Heart right ventricle (tissue), 16 donors: ENCODE results near the gene CYP4F12. TPM values are rescaled to one million over a fixed set of nuclear protein-coding genes. Genes with fewer than 3 reads are reported as not detected.
A peak's percentile ranks its signal among the peaks of the same experiment; 100 is the strongest.

Experiments
- ATAC-seq, 8 donors: fragments of 200-7000 bp; cut with Tn5 transposase; one replicate each; pipeline ENCODE4 v1.9.1; 2020; ENCODE audit warnings: mild to moderate bottlenecking in 8 of 8, moderate library complexity in 8 of 8, moderate number of reproducible peaks in 1 of 8
- DNase-seq, 2 donors: peaks; one replicate each; pipeline ENCODE4 v3.0.0-alpha.2; 2020
- H3K27ac ChIP-seq, 10 donors: fragments of 200-600 bp; sonication (generic) in 2 of 10; one replicate each; pipeline versions ENCODE4 v1.5.0 to v1.8.0; 2020 to 2022; ENCODE audit warnings: mild to moderate bottlenecking in 3 of 10
- H3K27me3 ChIP-seq, 7 donors: fragments of 200-600 bp; one replicate each; pipeline ENCODE4 v1.8.0; 2021 to 2022; ENCODE audit warnings: mild to moderate bottlenecking in 2 of 7
- H3K36me3 ChIP-seq, 9 donors: fragments of 200-600 bp; sonication (generic) in 1 of 9; one replicate each; pipeline versions ENCODE4 v1.5.0 to v1.8.0; 2020 to 2022; ENCODE audit warnings: mild to moderate bottlenecking in 2 of 9
- H3K4me1 ChIP-seq, 9 donors: fragments of 200-600 bp; sonication (generic) in 1 of 9; one replicate each; pipeline versions ENCODE4 v1.5.0 to v1.8.0; 2020 to 2022; ENCODE audit warnings: mild to moderate bottlenecking in 4 of 9
- H3K4me3 ChIP-seq, 10 donors: fragments of 200-600 bp; sonication (generic) in 2 of 10; one replicate each; pipeline versions ENCODE4 v1.5.0 to v1.8.0; 2020 to 2022; ENCODE audit warnings: mild to moderate bottlenecking in 7 of 10, moderate library complexity in 2 of 10
- H3K9me3 ChIP-seq, 11 donors: fragments of 200-600 bp in 10 of 11; sonication (generic) in 2 of 11; one replicate each; pipeline versions ENCODE4 v1.5.0 to v1.8.0; 2013 to 2022; ENCODE audit warnings: mild to moderate bottlenecking in 2 of 11, control low read depth in 1 of 11, moderate library complexity in 1 of 11
- CTCF ChIP-seq, 9 donors: fragments of 200-600 bp; sonication (generic) in 2 of 9; IDR thresholded peaks; one replicate each; pipeline versions ENCODE4 v1.5.0 to v1.8.0; 2021 to 2022; ENCODE audit warnings: antibody characterized with exemption in 9 of 9, mild to moderate bottlenecking in 5 of 9, moderate library complexity in 1 of 9
- WGBS, 2 donors: extraction: QIAGEN DNeasy Blood & Tissue Kit; methylation state at CpG; one replicate each; pipeline ENCODE4 v1.1.7; 2013; ENCODE audit warnings: inconsistent platforms in 1 of 2; 5-methylcytosine and 5-hydroxymethylcytosine counted together
- intact Hi-C, 10 donors: fragments of 100-400 bp; cut with DNase I; formaldehyde crosslinking; loops; one replicate each; pipeline versions ENCODE4 v1.11.1 to v1.14.2; 2022
- polyA plus RNA-seq, 2 donors: library from polyadenylated mRNA; stranded (reverse); fragments of 200-250 nt; gene quantifications; one replicate each; pipeline ENCODE4 v1.2.3, GENCODE V29; 2013
- total RNA-seq, 10 donors: library from RNA; stranded (reverse); fragmentation: NEBNext Ultra II Directional in 3 of 10; extraction: Animal tissue kit (Norgen Biotek cat#: 25700) in 3 of 10; gene quantifications; one replicate each; pipeline versions ENCODE4 v1.2.1 to v1.2.4, GENCODE V29; 2021 to 2023
- donor health status: Arrhythmogenic right ventricular cardiomyopathy.
- donor health status: ischemic (EF 13 %, LVEDD 7.1; RV severe dilation, severe dysfunction).
- donor health status: healthy with polysubstance abuse.
- donor health status: DM: no; HTN: yes; CAD: no.
- donor health status: DM: no; HTN: no; CAD: no.
- donor health status: ischemic (EF 25% LVEDD 6.9; RV normal size, moderate dysfunction).
- donor health status: ischemic (EF 25% LVEDD 5.7; RV mildly dilated, moderate dysfunction).
- donor health status: healthy.
- donor health status: DM: yes; HTN: yes; CAD: no.
- donor health status: Ischemic cardiomyopathy.
- donor health status: ischemic (EF 35%, LVEDD 5.7; RV mildly dilated, moderate dysfunction).
- donor health status: nonischemic (EF 11% LVEDD 7.7; RV severe dilation, severe dysfunction).
- donor health status: DM: yes; HTN: yes; CAD: no.
- donor health status: PGD.
- donor health status: ischemic (EF 29% LVEDD 5.4; RV normal size, mild dysfunction).
- donor health status: nonischemic (EF 23%, LVEDD 6.1; RV moderate dilation, normal function).

CYP4F12 gene
- total and polyA plus RNA-seq, 12 donors, result 0.92 to 17.3 (median 2.7) TPM

- ATAC-seq, result no peak
- DNase-seq, result no peak
- Histone ChIP-seq H3K4me3 (no peak overlapping the region), H3K27ac (peak overlapping the region in 1 of 10 donors; percentile 2), H3K4me1 (peaks cover 0 to 17% (median 0%) of the 10 kb centered on the region in 9 donors), H3K27me3 (peaks cover 0 to 40% (median 12%) of the 10 kb centered on the region in 7 donors), H3K9me3 (peaks cover 0 to 12% (median 0%) of the 10 kb centered on the region in 11 donors), H3K36me3 (no peaks in the 10 kb centered on the region)
- no peak for TF ChIP-seq CTCF (IDR thresholded peaks at IDR 0.05)
- intact Hi-C loops, result loop anchor here in 2 of 10 donors (10.0 kb wide), 1 partner anchor 180 kb away; the partner anchor contains the start of gene OR10H1 (in 2 of the 2)
- 63 to 68% methylated on average over 2 of the region's 2 CpGs for WGBS, 2 donors
Measured at GRCh38 chr19:15635016-15635805, 37.7 kb upstream of the CYP4F12 start.

- DNase-seq, result no peak
- Histone ChIP-seq H3K36me3 (no peaks in the 10 kb centered on the region), H3K9me3 (peaks cover 0 to 12% (median 0%) of the 10 kb centered on the region in 11 donors), H3K27ac (no peak overlapping the region), H3K4me1 (peaks cover 0 to 25% (median 0%) of the 10 kb centered on the region in 9 donors), H3K4me3 (no peak overlapping the region), H3K27me3 (peaks cover 0 to 34% (median 11%) of the 10 kb centered on the region in 7 donors)
- intact Hi-C loops, result loop anchor here in 2 of 10 donors (10.0 kb wide), 1 partner anchor 179 kb away; the partner anchor contains the start of gene OR10H1 (in 2 of the 2)
- 88 to 90% methylated on average over 2 of the region's 2 CpGs for WGBS, 2 donors
- no peak for ATAC-seq
- TF ChIP-seq CTCF (IDR thresholded peaks at IDR 0.05), result no peak
Measured at GRCh38 chr19:15636026-15636425, 36.9 kb upstream of the CYP4F12 start.

DNA sequence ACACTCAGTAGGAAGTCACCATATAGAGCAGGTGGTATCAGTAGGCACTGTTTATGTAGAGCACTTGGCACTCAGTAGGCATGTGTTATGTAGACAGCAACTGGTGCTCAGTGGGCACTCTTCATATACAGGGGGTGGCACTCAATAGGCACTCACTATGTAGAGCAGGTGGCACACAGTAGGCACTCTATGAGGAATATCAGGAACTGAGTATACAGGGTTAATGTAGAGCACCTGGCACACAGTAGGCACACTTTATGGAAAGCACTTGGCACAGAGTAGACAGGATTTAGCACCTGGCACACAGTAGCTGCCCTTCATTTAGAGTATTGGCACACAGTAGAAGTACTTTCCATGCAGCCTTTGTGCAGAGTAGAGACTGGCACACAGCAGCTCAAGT lies 33.3 kb upstream of the CYP4F12 start:
- Histone ChIP-seq H3K27me3 (peaks cover 0 to 16% (median 0%) of the 10 kb centered on the region in 7 donors), H3K9me3 (peaks cover 0 to 4% (median 0%) of the 10 kb centered on the region in 11 donors), H3K4me1 (peaks cover 0 to 18% (median 0%) of the 10 kb centered on the region in 9 donors), H3K4me3 (no peak overlapping the region), H3K36me3 (no peaks in the 10 kb centered on the region), H3K27ac (no peak overlapping the region)
- TF ChIP-seq CTCF (IDR thresholded peaks at IDR 0.05), result no peak
- DNase-seq, result no peak
- ATAC-seq, result no peak
- intact Hi-C loops, result loop anchor here in 2 of 10 donors (10.0 kb wide), 1 partner anchor 175 kb away; the partner anchor contains the start of gene OR10H1 (in 2 of the 2)

DNA sequence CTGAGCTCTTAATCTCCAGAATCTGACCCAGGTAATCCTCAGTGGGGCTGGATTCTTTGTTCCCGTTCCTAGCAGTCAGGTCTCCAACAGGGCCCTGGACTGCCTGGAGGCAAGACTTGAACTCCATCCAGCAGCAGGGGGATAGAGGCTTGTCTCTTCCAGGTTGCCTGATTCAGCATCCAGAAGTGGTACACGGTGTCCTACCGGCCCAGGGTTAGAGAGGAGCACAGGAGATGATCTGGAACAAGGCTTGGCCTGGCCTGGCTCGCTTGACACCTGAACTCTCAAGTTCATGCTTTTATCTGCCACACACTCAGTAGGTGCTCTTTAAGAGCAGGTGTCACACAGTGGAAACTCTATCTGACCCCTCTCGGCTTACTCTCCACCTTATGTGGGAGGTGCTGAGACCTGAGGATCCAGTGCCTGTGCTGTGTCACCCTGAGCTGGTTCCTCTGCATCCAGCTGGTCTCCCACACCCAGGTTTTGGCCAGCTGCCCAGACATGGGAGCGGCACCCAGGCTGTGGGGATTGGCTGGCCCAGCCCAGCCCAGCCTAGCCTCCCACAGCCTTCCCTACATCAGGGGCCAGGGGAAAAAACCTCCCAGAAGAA lies 32.5 kb upstream of the CYP4F12 start, which contains the start of gene CYP4F3:
TSS of gene CYP4F3 (plus strand) at position 604 of the 610 bp plus-strand sequence. CDS start 519 bp downstream, outside the sequence.
- H3K4me1 ChIP-seq, result peaks cover 0 to 18% (median 0%) of the 10 kb centered on the region in 9 donors
- 40 to 51% methylated on average over 6 of the region's 6 CpGs for WGBS, 2 donors
- H3K4me3 ChIP-seq, result no peak within 1 kb of the TSS
- intact Hi-C loops, result no loop called here
- ATAC-seq (peak; percentile 61 to 93 (median 72)), DNase-seq (peak; percentile 43 to 63)
- peaks cover 0 to 14% (median 0%) of the 10 kb centered on the region in 7 donors for H3K27me3 ChIP-seq
- H3K27ac ChIP-seq, result peak within 1 kb of the TSS in 1 of 10 donors; percentile 71
- no peaks in the 10 kb centered on the region for H3K36me3 ChIP-seq
- TF ChIP-seq CTCF (IDR thresholded peaks at IDR 0.05), result no peak
- no peaks in the 10 kb centered on the region for H3K9me3 ChIP-seq
